GM23248 (cell line): Measurements from ENCODE around the gene ESRRB. TPM values are rescaled to one million over a fixed set of nuclear protein-coding genes. Genes with fewer than 3 reads are reported as not detected.

ENCODE experiments used
- DNase-seq: peaks from one replicate; pipeline ENCODE4 v3.0.0-alpha.2; 2015
- H2AFZ ChIP-seq: fragments of 200-600 bp; sonication (generic); 2 replicates; pipeline ENCODE4 v1.6.1; 2016; ENCODE audit warnings: antibody characterized with exemption
- H3F3A ChIP-seq: fragments of 200-600 bp; sonication (generic); 2 replicates; pipeline ENCODE4 v1.6.1; 2016; ENCODE audit warnings: mild to moderate bottlenecking, antibody characterized with exemption, mixed run types; ENCODE audit not compliant: insufficient read depth
- H3K27ac ChIP-seq: fragments of 200-600 bp; sonication (generic); 2 replicates; pipeline ENCODE4 v1.5.1; 2016; ENCODE audit warnings: mild to moderate bottlenecking
- H3K27me3 ChIP-seq: fragments of 200-600 bp; sonication (generic); replicated peaks from 2 replicates; pipeline ENCODE4 v1.6.1; 2016; ENCODE audit warnings: mild to moderate bottlenecking; ENCODE audit not compliant: insufficient read depth
- H3K36me3 ChIP-seq: fragments of 200-600 bp; sonication (generic); 2 replicates; pipeline ENCODE4 v1.6.1; 2016; ENCODE audit warnings: low read depth, mild to moderate bottlenecking
- H3K4me1 ChIP-seq: fragments of 200-600 bp; sonication (generic); 2 replicates; pipeline ENCODE4 v1.6.1; 2016; ENCODE audit warnings: mild to moderate bottlenecking; ENCODE audit not compliant: insufficient read depth
- H3K4me2 ChIP-seq: fragments of 200-600 bp; sonication (generic); one replicate; pipeline ENCODE4 v1.6.1; 2016; ENCODE audit warnings: mild to moderate bottlenecking; ENCODE audit not compliant: unreplicated experiment
- H3K4me3 ChIP-seq: fragments of 200-600 bp; sonication (generic); 2 replicates; pipeline ENCODE4 v1.5.1; 2016; ENCODE audit warnings: mild to moderate bottlenecking
- H3K79me2 ChIP-seq: fragments of 200-600 bp; sonication (generic); 2 replicates; pipeline ENCODE4 v1.6.1; 2016; ENCODE audit warnings: mild to moderate bottlenecking; ENCODE audit not compliant: insufficient read depth
- H3K9ac ChIP-seq: fragments of 200-600 bp; sonication (generic); 2 replicates; pipeline ENCODE4 v1.6.1; 2016; ENCODE audit warnings: mild to moderate bottlenecking
- H3K9me2 ChIP-seq: fragments of 200-600 bp; sonication (generic); 2 replicates; pipeline ENCODE4 v1.6.1; 2016; ENCODE audit warnings: mixed run types, mild to moderate bottlenecking, moderate library complexity; ENCODE audit not compliant: insufficient read depth
- H3K9me3 ChIP-seq: fragments of 200-600 bp; sonication (generic); one replicate; pipeline ENCODE4 v1.6.1; 2017; ENCODE audit warnings: low read depth
- H4K20me1 ChIP-seq: fragments of 200-600 bp; sonication (generic); 2 replicates; pipeline ENCODE4 v1.6.0; 2016; ENCODE audit not compliant: insufficient read depth
- EZH2 ChIP-seq: fragments of 200-600 bp; sonication (generic); IDR thresholded peaks from 2 replicates; pipeline ENCODE4 v1.6.1; 2018; ENCODE audit warnings: antibody characterized with exemption, mild to moderate bottlenecking; ENCODE audit not compliant: insufficient read depth, poor library complexity, severe bottlenecking
- EZH2phosphoT487 ChIP-seq: fragments of 200-600 bp; sonication (generic); IDR thresholded peaks from 2 replicates; pipeline ENCODE4 v1.6.1; 2018; ENCODE audit warnings: antibody characterized with exemption, moderate library complexity, mild to moderate bottlenecking, low read depth; ENCODE audit not compliant: insufficient read depth
- WGBS, 2 experiments: methylation state at CpG; one replicate each; pipeline ENCODE4 v1.1.6; 2015 to 2017; ENCODE audit warnings: low lambda C conversion rate in 2 of 2, low coverage in 1 of 2; ENCODE audit errors: missing lambda C conversion rate in 2 of 2; 5-methylcytosine and 5-hydroxymethylcytosine counted together
- in situ Hi-C: fragments of 300-500 bp; cut with MboI; formaldehyde crosslinking; loops from 2 replicates; pipeline ENCODE4 v1.15.0; 2020
- polyA plus RNA-seq: library from polyadenylated mRNA; unstranded; fragments of >200 nt; fragmentation: Nextera tagmentation; extraction: Ambion mirVana; gene quantifications from 2 replicates; pipeline ENCODE4 v1.2.1, GENCODE V29; 2016
- total RNA-seq: library from RNA; depleted of rRNA; stranded (reverse); fragments of >200 nt; shearing (Covaris generic); gene quantifications from 2 replicates; pipeline ENCODE4 v1.2.3, GENCODE V29; 2014

The ESRRB gene
- total and polyA plus RNA-seq, 2 experiments from 2014 or later = not detected

DNA sequence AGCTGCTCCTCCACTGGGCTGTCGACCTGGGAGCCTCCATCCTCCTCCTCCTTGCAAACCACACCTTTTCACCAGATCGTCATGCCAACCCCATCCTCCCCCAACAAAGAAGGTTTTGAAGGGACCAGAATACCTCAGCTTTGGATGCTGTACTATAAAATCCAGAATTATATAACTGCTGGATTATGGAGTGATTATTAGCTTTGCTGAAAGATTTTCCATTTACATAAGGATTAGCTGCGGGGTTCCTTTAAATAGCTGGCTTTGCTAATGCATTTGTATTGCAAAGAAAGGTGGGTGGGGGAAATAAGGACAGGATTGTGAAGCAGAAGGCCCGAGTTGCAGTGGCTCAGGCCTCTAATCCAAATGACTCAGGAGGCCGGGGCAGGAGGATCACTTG is 36.6 kb downstream of the ESRRB start:
- Histone ChIP-seq H2AFZ (no peak overlapping the region), H3K27me3 (peaks cover 28% of the 10 kb centered on the region), H3K9me3 (no peaks in the 10 kb centered on the region), H3K36me3 (no peaks in the 10 kb centered on the region), H3K27ac (no peak overlapping the region), H3K9ac (no peak overlapping the region), H3K4me2 (no peak overlapping the region), H3K79me2 (no peaks in the 10 kb centered on the region), H3K9me2 (no peaks in the 10 kb centered on the region), H3K4me3 (no peak overlapping the region), H3K4me1 (no peaks in the 10 kb centered on the region), H4K20me1 (no peaks in the 10 kb centered on the region), H3F3A (no peaks in the 10 kb centered on the region)
- DNase-seq = no peak
- in situ Hi-C loops = no loop called here
- 21 to 22% methylated on average over 5 of the region's 5 CpGs for WGBS, 2 experiments
- TF ChIP-seq EZH2 = no peak
- TF ChIP-seq EZH2phosphoT487 = no peak

GRCh38 chr14:76413106-76413961 is 37.4 kb downstream of the ESRRB start:
- no peak for DNase-seq
- H3K36me3 ChIP-seq = no peaks in the 10 kb centered on the region
- H4K20me1 ChIP-seq = no peaks in the 10 kb centered on the region
- H3K9me3 ChIP-seq = no peaks in the 10 kb centered on the region
- no peak overlapping the region for H3K9ac ChIP-seq
- H3K9me2 ChIP-seq = no peaks in the 10 kb centered on the region
- TF ChIP-seq EZH2 (no peak), EZH2phosphoT487 (no peak)
- 20 to 37% methylated on average over 12 to 23 of the region's 23 CpGs for WGBS, 2 experiments
- no peak overlapping the region for H3K4me2 ChIP-seq
- no peak overlapping the region for H3K27ac ChIP-seq
- H2AFZ ChIP-seq = no peak overlapping the region
- H3K4me1 ChIP-seq = no peaks in the 10 kb centered on the region
- H3K79me2 ChIP-seq = no peaks in the 10 kb centered on the region
- H3F3A ChIP-seq = no peaks in the 10 kb centered on the region
- in situ Hi-C loops = no loop called here
- peaks cover 28% of the 10 kb centered on the region for H3K27me3 ChIP-seq
- H3K4me3 ChIP-seq = no peak overlapping the region

DNA sequence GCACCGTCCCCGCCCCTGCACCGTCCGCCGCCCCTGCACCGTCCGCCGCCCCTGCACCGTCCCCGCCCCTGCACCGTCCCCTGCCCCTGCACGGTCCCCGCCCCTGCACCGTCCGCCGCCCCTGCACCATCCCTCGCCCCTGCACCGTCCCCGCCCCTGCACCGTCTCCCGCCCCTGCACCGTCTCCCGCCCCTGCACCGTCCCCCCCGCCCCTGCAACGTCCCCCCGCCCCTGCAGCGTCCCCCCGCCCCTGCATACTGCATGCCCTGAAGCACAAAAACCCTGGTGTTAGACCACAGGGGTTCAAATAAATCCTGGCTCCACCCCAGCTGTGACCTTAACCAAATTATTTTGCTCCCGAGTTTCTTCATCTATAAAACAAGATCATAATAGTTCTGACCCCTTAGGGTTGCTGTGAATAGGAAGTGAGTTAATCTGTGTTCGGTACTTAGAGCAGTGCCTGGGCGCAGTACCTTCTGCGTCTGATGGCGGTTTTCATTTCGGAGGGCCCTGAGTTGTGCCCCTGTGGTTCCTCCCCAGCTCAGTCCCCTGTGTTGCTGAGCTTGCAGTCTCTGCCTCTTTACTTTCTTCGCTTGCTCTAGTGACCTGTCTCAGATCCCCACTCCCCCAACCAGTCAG is 38.1 kb downstream of the ESRRB start:
- H3K9me3 ChIP-seq = no peaks in the 10 kb centered on the region
- no peak overlapping the region for H3K4me2 ChIP-seq
- TF ChIP-seq EZH2 (no peak), EZH2phosphoT487 (no peak)
- H3K4me1 ChIP-seq = no peaks in the 10 kb centered on the region
- no peak overlapping the region for H3K27ac ChIP-seq
- no peak overlapping the region for H2AFZ ChIP-seq
- H3K9ac ChIP-seq = no peak overlapping the region
- H3K9me2 ChIP-seq = no peaks in the 10 kb centered on the region
- no peaks in the 10 kb centered on the region for H3F3A ChIP-seq
- H3K4me3 ChIP-seq = no peak overlapping the region
- H3K79me2 ChIP-seq = no peaks in the 10 kb centered on the region
- no peak for DNase-seq
- no peaks in the 10 kb centered on the region for H4K20me1 ChIP-seq
- H3K27me3 ChIP-seq = peaks cover 28% of the 10 kb centered on the region
- H3K36me3 ChIP-seq = no peaks in the 10 kb centered on the region
- in situ Hi-C loops = no loop called here
- 10 to 17% methylated on average over 13 to 33 of the region's 36 CpGs for WGBS, 2 experiments

DNA sequence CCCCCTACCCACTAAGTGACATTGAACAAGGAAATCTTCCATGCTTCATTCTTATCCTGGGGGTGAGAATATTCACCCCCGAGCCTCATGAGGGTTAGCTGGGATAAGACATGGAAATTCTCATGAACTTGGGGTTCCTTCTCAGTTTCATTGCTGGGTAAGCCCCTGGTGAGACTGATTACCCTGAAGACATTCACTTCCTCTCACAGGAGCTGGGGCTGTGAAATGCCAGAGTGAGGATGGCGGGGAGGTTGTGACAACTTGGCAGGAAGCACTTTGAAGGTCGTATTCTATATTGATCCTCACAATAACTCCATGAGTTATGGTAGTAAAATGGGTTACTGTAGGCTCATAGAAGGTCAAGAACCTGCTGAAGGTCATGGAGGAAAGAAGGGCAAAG is 43.5 kb downstream of the ESRRB start:
- 32 to 36% methylated on average over 3 of the region's 3 CpGs for WGBS, 2 experiments
- in situ Hi-C loops = no loop called here
- H3F3A ChIP-seq = no peaks in the 10 kb centered on the region

More for the DNA sequence above, 43.5 kb downstream of the ESRRB start:
- no peak overlapping the region for H3K4me3 ChIP-seq
- no peak for TF ChIP-seq EZH2
- TF ChIP-seq EZH2phosphoT487 = no peak
- no peak overlapping the region for H3K4me2 ChIP-seq
- no peaks in the 10 kb centered on the region for H3K36me3 ChIP-seq
- no peaks in the 10 kb centered on the region for H3K79me2 ChIP-seq
- no peak overlapping the region for H3K27ac ChIP-seq
- no peaks in the 10 kb centered on the region for H3K9me3 ChIP-seq
- no peaks in the 10 kb centered on the region for H3K4me1 ChIP-seq
- no peak overlapping the region for H2AFZ ChIP-seq
- no peaks in the 10 kb centered on the region for H4K20me1 ChIP-seq
- H3K9ac ChIP-seq = no peak overlapping the region
- no peaks in the 10 kb centered on the region for H3K9me2 ChIP-seq
- DNase-seq = no peak
- H3K27me3 ChIP-seq = peaks cover 15% of the 10 kb centered on the region
